Activated T-cell treated with anti-CD3 and anti-CD28 coated beads for 48 hours (primary cell): Measurements from ENCODE around the gene KIF1C.
A peak's percentile ranks its signal among the peaks of the same experiment; 100 is the strongest.

ENCODE experiments used
- DNase-seq: peaks from one replicate; pipeline ENCODE4 v3.0.0-alpha.2; 2020; ENCODE audit warnings: low read depth

KIF1C gene

DNA sequence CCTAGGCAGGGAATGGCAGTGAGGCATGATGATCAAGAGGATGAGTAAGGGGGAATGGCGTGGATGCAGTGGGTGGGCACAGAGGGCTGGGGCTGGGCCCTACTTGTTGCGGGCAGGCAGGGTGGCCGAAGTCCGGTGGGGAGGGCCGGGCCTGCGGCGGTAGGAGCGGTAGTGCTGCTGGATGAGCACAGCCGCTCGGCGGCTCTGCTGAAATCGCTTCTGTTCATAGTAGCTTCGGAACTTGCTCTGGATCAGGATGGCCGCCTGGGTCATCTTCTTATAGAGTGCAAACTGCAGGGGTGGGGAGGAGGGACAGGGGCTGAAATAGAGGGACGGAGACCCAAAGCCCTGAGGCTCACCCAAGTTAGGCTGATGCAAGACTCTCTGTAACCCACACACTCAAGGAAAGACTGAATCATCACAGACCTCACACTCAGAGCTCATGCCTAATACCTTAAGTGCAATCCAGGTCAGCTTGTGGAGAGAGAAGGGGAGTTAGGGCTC lies 28.7 kb upstream of the KIF1C start:
- peak; percentile 41 for DNase-seq

DNA sequence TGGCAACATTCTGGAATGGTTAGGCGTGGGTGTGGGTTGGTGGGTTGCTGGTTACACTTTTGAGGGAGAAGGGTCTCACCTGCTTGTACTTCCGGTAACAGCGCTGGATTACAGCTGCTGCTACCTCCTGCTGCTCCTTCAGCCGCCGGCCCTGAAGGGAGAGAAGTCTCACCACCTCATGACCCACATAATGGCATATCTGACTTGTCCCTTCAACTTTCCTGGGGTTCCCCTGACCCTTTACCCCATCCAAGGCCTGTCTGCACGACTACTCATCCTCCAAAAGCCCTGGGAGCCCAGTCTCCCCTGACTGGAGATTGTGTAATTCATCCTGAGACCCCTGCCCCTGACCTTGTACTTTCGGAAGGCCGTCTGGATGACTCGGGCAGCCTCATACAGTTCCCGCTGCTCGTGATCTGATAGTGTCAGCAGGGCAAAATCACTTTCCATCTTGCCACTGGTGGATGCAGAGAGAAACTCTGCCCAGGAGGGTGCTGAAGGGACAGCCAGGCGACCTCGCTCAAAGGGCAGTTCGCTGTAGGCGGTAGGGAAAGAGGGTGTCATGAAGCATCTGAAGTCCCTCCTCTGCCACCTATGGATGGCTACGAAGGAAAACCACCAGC lies 28.1 kb upstream of the KIF1C start:
- DNase-seq, result peak; percentile 35

DNA sequence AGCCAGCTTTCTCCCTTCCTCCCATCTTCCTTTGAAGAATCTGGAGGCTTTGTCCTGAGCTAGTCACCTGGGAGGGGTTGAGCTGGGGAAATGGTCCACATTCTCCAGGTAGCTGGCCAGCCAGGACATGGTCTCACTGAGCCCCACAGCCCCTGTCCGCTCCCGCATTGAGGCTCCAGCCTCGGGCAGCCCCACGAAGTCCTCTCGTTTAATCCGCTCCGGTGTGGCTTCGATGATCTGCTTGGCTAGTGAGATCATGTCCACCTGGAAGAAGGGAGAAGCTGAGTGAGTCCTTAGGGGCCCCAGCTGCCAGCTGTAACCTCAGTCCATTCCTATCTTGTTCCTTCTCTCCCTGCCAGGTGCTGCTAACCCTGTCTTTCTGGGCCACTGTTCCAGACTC lies 27.5 kb upstream of the KIF1C start:
- no peak for DNase-seq

DNA sequence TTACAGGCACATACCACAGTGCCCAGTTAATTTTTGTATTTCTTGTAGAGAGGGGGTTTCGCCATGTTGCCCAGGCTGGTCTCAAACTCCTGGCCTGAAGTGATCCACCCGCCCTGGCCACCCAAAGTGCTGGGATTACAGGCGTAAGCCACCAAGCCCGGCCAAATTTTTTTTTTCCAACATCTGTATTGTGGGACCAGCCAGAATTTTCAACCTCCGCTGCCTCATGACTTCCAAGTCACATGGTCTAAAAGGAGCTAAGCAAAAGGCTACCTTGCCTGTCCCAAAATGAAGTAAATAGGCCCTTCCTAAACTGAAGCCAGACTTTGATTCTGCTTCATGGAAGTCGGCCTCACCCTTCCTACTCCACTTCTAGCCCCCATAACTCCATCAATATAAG lies 25.9 kb upstream of the KIF1C start:
- no peak for DNase-seq

DNA sequence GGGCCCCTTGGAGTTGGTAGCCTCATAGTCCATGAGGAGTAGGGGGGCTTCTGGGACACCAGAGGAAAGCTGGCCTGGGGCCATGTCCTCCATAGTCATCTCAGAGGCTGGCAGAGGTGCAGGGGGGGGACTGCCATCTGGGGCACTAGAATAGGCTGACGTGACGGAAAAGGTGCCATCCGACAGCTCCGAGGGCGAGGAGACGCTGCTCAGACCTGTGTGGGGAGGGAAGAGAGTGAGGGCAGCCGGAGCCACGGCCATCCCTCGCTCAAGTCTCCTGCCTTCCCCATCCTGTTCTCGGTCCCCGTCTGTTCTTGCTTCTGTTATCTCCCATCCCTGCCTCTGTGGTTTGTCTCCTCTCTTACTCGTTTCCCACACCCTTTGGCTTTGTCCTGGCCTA lies 25.4 kb upstream of the KIF1C start:
- no peak for DNase-seq

DNA sequence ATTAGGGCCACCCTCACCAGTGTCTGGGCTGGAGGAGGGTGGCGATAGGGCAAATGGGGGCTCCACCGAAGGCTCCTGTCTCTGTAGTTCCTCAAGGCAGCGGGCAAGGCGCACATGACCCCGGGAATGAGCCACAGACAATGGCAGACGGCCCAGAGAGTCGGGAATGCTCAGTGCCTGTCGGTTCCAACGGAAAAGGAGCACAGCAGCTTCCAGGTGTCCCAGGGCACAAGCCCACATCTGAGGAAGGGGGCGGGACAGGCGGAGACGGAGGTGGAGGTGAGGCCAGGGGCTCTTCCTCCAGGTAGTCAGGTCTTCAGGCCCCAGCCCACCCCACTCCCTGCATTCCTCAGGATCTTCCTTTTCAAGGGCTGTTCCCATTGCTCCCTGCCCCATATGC lies 25.0 kb upstream of the KIF1C start:
- no peak for DNase-seq

DNA sequence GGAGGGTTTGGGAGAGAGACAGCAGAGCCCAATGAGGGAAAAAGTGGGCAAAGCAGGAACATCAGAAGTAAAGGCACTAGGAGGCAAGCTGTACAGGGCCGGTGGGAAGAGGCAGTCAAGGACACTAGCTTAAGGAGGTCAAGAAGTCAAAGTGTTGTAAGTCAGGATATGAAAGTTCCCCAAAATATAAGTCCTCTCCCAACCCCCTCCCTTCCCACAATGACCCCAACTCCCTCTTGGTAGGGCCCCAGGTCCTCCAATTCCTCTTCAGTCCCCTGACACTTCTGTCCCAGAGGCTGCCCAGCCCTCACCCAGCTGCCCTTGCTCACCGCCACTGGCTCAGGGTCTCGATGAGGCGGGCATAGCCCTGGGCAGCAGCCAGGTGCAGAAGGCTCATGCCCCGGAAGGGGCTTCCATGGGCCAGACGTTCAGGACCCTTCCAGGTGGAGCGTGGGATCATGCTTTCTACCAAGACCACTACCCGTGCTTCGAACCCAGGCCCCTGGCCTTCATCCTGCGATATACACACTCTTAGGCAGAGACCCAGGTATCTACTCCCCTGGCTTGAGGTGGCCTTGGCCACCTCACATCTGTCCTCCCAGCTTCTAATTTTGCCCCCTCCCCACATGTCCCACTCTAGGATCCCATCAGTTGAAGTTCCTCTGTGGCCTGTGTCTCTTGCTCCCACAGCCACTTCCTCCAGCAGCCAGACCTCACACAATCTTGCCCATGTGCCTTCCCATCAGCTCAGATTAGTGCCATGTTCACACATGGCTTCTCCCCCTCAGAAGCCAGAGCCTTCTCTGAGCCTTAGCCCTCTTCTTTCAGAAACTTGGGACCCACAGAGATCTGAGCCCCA lies 24.3 kb upstream of the KIF1C start:
- DNase-seq, result no peak

DNA sequence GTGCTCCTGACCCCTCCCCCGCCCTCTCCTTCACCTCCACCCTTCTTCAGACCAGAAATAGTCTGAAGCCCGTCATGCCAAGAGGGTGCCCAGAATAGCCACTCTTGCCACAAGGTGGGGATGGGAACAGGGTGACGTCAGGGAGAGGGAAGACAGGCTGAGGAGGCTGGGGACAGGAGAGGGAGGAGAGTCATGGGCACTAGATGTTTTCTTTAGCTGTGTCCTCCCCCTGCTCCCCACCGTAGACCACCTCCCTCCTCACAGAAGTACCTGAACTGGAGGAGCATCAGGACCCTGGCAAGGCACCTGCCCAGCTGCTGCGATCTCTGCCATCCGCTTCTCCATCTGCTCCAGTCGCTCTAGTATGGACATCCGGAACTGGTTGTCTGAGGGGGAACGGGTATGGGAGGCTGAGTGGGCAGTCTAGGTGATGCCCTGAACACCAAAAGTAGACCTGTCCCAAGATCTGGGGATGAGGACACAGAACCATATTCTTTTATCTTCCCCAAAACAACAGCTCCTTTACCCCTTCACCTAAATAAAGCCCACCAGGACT lies 23.6 kb upstream of the KIF1C start:
- DNase-seq, result no peak

DNA sequence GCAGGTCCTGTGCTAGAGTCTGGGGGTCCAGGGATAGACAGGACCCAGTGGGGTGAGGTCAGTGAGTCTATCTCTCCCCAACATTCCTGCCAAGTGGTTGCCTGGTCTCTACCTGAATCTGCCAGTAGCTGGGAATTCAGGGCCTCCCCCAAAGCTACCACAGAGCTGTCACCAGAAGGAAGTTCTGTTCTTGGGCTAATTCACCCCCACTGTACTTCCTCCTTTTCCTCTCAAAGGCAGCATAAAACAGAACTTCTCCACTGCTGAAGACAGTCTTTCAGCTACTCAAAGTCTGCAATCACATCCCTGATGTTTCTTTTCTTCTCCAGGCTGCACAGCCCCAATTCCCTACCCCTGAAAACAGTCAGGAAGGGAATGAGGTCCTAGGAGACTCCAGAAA lies 19.0 kb upstream of the KIF1C start:
- no peak for DNase-seq

DNA sequence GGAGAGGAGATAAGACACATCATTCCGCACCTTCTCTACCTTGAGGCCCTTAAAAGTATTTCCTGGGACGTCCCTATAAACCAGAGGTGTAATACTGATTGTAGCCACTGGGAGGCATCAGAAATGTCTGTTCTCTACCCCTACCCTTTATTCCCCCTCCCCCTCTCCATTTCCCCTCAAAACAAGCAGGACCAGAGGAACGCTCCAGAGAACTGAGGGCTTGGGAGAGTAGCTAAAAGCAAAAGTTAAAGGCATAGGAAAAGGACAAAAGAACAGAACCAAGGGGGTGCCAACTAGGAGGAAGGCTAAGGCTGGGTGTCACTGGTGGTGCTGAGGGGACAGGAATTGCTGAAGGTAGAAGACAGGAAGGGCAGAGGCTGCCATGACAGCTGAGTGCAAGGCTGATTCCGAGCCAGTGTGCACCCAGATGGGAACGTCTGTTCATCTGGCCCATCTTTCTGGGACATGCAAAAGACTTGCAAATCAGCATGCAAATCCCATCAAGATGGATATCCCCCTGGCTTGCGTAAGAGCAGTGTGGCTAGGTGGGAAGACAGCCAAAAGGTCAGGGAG lies 17.0 kb upstream of the KIF1C start:
- DNase-seq, result no peak

DNA sequence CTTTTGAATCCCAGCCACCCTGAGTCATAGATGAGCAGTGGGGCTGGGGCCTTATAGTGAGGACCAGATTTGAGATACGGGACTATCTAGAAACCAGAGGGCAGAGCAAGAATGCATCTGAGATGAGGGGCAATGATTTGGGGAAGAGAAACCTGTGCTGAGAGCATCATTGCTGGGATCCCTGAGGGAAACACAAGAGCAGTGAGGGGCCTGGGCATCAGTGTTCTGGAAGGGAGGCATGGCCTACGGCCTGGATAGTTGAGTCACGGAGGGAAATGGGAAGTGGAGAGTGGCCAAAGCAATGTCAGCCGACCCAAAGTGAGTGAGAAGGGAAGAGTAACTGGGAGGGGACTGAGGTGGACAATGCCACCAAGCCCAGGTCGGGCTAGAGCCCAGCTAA lies 15.4 kb upstream of the KIF1C start:
- DNase-seq, result no peak

DNA sequence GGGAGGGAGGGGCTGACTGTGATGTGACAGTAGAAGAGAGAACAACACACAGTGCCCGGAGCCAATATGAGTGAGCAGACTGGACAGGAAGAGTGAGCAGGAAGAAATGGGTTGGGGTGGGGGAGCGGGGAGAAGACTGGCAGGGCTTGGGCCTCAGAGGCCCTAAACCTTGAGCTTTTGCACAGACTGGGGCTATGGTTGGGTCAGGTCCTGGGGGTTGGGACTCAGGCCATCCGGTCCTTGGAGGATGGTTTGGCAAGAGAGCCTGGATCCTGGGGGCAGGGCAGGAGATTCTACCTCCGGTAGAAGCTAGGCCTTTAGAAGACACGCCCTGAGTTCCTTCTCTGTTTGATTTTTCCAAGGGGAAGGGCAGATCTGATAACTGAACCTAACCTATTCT lies 11.3 kb upstream of the KIF1C start:
- no peak for DNase-seq

DNA sequence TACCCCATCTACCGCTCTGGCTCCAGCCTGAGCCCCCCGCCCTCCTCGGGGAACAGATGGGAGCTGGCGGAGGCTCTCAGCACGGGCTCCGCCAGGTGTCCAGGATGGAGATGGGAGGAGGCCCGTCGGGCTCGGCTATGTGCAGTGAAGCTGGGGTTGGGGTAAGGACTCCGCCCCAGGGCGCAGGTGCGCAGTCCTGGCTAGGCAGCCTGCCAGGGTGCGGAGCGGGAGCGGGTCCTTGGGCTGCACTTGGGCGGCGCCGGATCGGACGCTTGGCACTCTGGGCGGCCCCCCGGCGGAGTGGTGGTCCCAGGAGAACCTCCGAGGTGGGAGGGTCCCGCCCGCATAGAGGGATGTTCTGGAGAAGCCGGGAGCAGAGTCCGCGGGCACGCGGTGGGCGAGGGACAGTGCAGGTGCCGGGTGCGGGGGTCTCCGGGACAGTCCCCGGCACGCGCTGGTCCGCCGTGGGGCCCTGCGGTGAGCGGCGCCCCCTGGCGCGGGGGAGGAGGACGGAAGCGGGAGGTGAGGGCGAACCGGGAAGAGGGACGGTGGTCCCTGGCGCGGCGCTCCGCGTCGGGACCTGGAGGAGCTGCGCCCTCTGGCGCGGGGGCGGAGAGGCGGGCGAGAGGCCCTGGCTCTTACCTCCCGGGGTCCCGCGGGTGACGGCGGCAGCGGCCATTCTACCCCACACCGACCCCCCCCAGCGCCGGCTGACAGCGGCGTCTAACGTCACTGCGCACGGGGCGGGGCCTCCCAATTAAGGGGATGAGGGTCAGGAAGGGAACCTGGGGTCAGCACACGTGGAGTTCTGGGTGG lies 10.6 kb upstream of the KIF1C start, which contains the start of gene CAMTA2:
TSS of gene CAMTA2 (minus strand) at position 725 of the 816 bp plus-strand sequence. CDS start 1,453 bp downstream, outside the sequence.
- DNase-seq, result peak; percentile 84

DNA sequence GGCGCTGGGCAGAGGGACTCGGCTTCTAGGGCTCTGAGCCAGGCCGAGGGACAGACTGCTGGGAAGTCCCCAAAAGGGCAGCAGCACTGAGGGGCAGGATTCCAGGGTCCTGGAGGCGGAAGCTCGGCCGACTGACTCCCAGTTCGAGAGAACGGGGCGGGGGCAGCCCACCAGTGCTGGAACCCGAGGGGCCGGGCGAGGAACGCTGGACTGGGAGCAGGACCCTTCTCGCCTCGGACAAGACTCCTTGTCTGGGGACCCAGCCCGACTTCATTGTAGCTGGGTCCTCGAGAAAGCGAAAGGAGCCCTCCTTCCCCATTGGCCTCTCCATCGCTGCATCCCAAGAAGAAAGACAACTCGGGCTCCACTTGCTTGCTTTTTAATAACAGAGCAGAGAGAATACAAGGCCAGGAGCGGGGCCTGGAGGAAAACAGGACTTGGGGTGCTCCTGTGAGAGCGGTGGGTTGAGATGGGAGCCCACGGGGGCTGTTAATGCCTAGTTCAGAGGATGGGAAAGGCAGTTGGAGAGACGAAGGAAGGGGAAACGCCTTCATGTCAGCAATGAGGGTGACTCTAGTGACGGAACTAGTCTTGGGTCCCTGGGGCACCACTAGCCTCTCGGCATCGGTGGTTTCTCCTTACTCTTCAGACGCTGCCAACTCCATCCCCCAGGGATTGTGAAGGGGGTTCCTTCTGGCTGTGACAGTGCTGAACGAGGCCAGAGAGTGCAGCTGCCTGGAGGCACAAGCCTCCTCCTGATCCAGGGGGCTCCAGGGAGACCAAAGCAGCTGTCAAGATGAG lies 9.8 kb upstream of the KIF1C start:
- no peak for DNase-seq

DNA sequence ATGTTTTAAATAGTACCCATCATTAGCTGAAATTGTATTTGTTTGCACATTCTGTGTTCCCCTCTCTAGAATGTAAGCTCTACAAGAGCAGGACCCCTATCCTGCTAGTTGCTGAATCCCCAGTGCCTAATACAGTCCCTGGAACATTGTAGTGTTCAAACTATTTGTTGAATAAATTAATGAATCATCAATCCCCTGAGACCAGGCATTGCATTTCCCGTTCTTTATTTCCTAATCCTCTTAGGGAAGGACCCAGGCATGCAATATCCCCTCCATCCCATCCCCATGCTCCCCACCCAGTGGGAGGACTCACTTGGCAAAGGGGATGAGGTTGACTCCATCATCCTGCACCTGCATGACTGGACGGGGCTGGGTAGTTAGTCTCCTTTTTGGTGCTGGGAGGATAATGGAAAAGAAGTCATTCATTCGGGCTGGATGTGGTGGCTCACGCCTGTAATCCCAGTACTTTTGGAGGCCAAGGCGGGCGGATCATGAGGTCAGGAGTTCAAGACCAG lies 3.6 kb upstream of the KIF1C start:
- no peak for DNase-seq

DNA sequence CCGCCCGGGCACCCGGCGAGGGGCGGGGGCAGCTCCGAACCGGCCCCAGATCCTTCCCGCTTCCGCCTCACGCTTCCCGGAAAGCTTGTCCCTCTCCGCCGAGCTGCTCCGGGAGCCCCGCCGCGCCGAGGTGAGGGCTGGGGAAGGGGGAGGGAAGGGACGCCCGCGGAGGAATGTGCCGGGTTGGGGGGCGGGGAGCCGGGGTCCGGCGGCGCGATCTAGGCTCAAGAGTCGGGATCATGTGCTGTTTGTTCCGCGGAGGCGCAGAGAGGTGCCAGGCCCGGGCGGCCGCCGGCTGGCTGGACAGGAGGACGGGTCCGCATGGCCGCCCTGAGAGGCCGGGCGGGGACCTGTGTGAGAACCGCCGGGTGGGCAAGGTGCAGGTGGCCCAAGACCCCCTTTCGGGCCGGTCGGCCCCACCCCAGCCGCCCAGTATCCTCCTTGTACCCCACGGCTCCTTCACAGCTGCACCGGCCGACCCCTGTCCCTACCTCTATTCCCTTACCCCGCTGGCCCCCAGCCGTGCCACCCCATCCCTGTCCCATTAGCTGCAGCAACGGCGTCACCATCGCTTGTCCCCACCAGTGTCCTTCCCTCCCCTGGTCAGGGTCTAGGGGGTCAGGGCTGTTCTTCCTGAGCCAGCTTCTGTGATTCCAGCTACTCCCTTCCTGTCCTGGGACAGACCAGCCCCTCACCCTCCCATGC lies 429 bp downstream of the KIF1C start:
- DNase-seq, result no peak

DNA sequence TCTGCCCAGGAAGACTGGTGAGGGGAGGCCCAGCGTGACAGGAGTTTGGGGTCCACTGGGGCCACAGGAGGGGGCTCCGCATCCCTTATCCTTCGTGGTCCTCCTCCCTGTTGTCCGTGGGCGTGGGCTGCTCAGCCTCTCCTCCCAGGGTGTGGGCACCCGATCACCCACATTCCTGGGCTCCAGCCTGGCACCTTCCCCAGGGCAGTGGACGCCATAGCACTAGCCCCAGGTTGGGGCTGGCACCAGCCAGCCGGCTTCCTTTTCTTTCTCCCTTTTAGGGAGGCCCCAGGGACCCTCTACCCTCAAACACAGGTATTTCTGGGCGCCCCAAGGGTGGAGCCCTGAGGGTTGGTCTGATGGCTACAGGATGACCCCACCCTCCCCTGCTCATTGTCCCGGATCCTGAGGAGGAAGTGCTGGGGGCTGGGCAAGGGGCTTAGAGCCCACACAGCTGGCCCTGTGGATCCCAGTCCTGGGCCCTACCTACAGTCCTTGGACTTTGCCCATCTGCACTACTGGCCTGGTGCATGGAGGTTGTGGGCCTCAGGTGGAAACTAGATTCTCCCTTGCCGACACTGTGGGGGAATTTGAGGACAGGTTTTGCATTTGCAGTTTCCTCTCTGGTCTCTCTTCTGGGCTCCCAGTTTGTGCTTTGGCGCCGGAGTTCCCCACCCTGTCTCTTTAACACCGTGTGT lies 1.1 kb downstream of the KIF1C start:
- no peak for DNase-seq

DNA sequence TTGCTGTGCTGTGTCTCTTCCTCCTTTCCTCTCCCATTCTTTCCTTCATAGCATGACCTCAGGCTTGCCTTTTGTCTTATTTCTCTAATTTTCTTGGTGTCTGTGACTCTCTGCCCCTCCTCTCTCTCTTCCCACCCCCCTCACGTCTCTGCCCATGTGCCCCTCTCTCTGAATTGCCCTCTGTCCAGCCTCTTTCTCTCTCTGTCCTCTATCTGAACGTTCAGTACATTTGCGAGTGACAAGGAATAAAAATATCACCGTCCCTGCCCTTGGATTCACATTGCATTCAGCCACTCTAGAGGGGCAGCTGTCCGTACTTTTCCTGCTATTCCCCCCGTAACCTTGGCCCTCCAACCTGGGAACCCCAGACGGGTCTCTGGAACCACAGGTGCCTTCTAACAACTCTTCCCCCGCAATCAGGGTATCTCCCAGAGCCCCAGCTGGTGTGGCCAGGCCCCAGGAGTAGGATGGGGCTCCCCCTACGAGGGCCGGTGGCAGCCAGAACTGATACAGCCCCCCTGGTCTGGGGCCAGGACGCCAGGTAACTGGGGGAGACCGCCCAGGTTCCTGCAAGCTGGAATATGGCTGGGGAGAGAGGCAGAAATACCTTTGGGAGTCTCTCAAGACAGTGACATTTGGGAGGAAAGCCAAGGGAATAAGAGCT lies 1.8 kb downstream of the KIF1C start:
- DNase-seq, result no peak

DNA sequence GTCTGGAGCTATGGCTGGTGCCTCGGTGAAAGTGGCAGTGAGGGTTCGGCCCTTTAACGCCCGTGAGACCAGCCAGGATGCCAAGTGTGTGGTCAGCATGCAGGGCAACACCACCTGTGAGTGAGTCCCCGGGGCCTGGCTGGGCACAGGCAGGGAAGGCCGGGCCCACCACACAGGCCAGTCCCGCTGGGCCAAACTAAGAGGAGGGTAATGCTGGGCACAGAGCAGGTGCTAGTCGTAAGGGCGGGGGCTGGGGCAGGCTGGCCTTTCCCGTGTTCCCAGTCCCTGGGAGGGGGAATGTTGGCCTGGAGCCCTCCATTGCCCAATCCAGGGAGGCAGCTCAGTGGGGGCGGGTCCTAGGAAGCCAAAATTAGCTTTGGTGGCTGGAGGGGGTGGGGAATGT lies 2.5 kb downstream of the KIF1C start:
- DNase-seq, result no peak
